ENCODE results near the gene SOX18.
"Not testable (repeated sequence)": the region's sequence is repeated elsewhere in the genome, so short reads cannot be mapped to it uniquely, and the experiment has no call there.

The SOX18 gene

DNA sequence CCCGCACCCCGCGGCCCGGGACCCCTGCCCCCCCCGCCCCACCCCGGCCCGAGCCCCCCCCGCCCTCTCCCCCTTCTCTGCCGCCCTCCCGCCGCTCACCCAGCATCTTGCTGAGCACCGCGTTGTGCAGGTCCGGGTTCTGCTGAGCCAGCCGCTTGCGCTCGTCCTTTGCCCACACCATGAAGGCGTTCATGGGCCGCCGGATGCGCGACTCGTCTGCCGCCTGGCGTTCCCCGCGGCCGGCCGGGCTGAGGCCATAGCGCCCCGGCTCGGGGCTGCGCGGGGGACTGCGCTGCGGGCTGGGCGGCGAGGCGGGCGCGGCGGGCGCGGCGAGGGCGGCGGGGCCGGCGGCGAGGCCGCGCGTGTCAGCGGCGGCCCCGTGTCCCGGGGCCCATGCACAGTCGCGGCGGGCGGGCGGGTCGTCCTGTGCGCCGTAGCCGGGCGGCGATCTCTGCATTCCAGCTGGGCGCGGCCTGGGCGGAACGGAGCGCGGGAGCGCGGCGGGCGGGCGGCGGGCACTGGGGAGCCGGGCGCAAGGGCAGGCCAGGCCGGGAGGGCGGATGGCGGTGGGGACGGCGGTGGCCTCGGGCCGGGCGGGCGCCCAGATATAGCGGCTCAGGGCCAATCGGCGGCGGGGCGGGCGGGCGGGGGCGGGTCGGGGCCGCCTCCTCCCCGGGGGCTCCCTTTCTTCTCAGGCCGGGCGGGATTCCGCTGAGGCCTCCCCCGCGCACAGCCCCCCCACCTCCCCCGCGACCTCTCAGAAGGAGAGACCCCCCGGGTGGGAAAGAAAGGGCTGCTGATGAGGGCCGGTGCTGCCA is at the start of gene SOX18:
TSS of gene SOX18 (minus strand) at position 580 of the 818 bp plus-strand sequence. CDS start at position 457, 123 bp downstream.
- DNase-seq: no peak

DNA sequence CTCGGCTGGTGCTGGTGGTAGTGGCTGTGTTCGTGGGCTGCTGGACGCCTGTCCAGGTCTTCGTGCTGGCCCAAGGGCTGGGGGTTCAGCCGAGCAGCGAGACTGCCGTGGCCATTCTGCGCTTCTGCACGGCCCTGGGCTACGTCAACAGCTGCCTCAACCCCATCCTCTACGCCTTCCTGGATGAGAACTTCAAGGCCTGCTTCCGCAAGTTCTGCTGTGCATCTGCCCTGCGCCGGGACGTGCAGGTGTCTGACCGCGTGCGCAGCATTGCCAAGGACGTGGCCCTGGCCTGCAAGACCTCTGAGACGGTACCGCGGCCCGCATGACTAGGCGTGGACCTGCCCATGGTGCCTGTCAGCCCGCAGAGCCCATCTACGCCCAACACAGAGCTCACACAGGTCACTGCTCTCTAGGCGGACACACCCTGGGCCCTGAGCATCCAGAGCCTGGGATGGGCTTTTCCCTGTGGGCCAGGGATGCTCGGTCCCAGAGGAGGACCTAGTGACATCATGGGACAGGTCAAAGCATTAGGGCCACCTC is 49.1 kb upstream of the SOX18 start:
- DNase-seq: no peak

DNA sequence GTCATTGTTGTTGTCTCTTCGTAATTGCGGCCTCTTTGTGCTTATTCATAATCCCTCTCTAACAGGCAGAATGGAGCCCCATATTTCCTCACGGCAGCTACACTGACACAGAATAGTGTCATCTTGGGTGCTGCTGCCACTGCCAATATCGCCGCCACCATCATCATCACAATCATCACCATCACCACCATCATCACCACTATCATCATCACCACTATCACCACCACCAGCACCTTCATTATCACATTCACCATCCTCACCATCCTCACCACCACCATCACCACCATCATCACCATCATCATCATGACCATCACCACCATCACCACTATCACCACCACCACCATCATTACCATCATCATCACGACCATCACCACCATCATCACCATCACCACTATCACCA is 47.1 kb upstream of the SOX18 start:
- no peak for DNase-seq

DNA sequence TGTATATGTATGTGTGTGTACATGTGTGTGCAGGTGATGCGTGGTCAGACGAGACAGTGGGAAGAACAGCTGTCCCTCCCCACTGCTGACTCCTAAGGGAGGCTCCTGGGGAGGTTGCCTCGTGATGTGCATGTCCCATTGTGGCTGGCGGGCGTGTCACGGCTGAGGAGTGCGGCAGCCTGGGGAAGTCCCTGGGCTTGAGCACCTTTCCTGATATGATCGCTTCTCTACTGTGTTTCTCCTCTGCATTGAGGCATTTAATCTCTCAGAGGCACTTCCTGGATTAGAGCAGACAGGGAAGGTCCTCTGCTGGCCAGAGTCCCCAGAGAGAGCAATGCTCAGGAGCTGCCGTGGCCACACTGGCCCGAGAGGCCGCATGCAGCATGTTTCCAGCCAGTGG is 46.5 kb upstream of the SOX18 start:
- DNase-seq: no peak

DNA sequence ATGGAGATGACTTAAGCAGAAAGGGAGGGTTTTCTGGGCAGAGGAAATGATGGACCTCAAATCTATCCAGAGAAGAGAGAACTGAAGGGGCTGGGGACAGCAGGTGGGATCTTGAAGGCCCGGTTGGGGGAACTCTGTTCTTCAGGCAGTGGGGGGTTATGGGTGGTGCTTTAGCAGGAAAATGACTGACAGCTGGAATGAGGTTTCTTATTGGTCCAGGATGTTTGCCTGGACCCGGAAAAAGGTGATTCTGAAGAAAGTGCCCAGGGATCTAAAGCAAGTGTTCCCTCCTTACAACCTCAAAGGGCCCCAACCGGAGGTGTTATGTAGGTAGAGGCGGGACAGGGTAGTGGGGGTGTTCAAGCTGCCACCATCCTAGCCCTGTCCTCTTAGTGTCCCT is 46.0 kb upstream of the SOX18 start:
- no peak for DNase-seq

DNA sequence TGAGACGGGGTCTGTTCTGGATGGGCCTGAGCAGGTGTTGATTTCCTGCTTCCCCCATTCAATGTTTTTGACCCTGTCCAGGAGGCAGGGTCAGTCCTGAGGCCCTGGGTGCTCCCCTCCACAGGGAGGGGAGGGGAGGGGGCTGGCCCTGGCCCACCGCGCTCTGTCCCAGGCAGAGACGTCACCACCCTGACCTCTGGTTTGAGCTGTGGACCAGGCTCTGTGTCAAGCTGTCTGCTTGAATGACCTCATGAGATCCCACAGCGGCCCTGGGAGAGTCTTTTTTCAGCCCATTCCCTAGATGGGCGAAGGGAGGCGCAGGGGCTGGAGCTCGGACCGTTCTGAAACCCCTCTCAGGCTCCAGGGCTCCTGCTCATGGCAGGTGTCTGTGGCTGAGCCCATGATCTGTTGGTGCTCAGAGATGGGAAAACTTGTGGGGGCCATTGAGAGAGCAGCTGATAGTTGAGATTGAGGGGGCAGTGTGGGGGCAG is 43.6 kb upstream of the SOX18 start:
- no peak for DNase-seq

DNA sequence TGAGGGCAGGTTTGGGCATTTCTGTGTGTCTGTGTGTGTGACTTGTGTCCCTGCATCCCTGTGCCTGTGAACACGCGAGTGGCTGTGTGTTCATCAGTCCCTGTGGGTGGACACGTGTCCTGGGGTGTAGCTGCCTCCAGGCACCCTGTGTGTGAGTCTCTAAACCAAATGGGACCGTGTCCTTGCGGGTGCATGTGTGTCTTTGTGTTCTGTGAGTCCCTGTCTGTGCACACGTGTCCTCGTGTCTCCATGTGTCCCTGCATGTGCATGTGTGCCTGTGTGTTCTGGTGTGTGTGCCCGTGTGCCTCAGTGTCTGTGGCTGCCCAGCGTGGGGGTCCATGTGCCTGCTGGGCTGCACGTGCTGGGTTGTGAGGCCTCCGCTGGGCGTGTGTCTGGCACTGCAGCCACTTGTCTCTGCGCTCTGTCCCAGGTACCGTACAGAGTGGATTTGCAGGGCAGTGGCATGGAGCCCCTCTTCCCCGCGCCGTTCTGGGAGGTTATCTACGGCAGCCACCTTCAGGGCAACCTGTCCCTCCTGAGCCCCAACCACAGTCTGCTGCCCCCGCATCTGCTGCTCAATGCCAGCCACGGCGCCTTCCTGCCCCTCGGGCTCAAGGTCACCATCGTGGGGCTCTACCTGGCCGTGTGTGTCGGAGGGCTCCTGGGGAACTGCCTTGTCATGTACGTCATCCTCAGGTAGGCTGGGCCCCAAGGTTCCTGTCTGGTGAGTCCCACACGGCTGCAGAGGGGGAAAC is 43.0 kb upstream of the SOX18 start:
- DNase-seq: no peak

DNA sequence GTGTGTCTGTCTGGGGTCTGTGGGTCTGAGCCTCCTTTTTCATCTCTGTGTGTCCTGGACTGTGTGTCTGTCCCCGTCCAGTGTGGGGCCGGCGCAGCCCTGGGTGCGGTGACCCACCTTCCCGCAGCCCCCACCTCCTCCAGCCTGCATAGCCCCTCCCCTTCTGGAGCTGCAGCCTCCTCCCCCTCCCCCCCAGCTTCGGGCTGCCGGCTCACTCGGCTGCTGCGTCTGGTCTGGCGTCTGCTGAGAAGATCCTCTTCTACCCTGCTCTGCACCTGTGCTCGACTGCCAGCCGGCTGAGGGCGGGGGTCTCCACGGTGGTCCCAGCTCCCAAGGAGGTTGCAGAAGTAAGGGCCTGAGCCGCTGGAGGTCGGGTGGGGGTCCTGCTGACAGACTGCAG is 42.3 kb upstream of the SOX18 start:
- no peak for DNase-seq

DNA sequence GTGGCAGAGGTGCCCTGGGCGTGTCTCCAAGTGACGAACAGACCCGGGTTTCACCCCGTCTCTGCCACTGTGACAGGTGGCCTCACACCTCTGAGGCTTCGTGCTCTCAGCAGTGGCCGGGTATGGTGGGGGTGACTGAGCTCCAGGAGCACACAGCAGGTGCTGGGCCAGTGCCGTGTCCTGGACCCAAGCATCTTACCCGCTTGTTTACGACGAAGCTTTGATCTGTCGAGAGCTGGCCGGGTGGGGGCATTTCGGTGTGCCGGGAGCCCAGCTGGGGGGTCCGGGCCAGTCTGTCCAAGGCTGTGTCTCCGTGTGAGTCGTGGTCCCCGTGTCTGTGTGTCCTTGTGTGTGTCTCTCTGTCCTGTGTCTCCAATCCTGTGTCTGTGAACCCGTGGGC is 41.9 kb upstream of the SOX18 start:
- no peak for DNase-seq

DNA sequence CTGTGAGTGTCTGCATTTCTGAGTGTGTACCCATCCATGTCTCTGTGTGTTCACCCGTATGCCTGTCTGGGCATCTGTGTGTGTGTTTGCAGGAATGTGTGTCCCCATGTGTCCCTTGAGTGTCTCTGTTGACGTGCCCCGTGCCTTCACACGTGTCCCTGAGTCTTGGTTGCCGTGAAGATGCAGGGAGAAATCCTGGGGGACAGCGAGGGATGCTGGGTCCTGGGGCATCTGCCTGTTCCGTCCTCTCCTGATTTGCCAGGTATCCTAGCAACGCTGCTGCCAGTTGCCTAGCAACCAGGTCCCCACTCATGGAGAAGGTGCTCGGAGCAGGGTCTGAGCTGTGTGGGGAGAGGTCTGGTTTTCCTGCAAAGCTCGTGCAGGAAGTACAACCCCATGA is 40.7 kb upstream of the SOX18 start:
- DNase-seq: no peak

DNA sequence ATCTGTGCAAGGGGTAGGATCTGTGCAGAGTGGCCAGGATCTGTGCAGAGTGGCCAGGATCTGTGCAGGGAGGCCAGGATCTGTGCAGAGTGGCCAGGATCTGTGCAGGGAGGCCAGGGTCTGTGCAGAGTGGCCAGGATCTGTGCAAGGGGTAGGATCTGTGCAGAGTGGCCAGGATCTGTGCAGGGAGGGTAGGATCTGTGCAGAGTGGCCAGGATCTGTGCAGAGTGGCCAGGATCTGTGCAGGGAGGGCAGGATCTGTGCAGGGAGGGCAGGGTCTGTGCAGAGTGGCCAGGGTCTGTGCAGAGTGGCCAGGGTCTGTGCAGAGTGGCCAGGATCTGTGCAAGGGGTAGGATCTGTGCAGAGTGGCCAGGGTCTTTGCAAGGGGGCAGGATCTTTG is 39.1 kb upstream of the SOX18 start:
- DNase-seq: not testable (repeated sequence)

DNA sequence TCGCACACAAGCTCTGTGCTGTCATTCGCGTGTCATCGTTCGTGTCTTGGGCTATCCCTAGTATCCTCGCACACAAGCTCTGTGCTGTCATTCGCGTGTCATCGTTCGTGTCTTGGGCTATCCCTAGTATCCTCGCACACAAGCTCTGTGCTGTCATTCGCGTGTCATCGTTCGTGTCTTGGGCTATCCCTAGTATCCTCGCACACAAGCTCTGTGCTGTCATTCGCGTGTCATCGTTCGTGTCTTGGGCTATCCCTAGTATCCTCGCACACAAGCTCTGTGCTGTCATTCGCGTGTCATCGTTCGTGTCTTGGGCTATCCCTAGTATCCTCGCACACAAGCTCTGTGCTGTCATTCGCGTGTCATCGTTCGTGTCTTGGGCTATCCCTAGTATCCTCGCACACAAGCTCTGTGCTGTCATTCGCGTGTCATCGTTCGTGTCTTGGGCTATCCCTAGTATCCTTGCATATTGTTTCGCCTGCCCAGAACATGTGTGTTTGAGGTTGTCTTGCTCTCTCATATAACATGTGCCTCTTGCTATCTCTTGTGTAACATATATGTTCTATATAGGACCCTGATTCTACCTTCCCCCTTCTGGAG is 37.9 kb upstream of the SOX18 start:
- not testable (repeated sequence) for DNase-seq

DNA sequence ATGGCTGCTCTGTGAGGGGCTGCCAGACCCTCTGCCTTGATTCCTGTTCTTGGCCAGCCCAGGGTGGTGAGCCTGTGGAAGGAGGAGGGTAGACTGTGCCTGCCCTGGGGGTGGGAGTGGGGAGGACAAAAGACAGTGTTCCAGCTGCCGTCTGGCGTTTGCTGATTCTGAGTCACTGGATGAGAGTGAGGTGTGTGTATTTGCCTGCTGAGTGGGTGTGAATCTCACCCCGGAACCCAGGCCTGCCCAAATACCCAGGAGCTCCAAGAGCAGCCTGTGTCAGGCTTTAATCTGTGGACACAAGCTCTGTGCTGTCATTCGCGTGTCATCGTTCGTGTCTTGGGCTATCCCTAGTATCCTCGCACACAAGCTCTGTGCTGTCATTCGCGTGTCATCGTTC is 37.4 kb upstream of the SOX18 start:
- DNase-seq: no peak

DNA sequence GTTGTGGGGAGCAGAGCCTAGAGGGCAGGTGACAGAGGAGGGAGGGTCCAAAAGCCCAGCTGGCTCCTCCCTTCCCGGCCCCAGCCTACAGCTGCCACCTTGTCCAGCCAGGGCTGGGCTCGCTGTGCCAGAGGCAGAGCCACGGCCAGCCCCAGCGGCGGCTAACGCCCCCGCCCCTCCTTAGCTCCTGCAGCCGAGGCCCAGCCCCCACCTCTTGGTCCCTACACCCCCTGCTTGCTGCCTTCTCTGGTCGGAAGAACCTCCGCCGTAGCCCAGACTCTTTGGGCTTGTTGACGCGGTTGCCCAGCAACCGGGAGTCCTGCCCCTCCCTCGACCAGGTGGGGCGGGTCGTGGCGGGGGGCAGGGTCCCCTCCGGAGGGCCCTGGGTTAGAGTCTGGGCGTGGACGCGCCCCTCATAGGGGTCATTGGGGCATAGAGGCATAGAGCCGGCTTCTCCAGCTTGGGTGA is 35.3 kb upstream of the SOX18 start:
- no peak for DNase-seq

DNA sequence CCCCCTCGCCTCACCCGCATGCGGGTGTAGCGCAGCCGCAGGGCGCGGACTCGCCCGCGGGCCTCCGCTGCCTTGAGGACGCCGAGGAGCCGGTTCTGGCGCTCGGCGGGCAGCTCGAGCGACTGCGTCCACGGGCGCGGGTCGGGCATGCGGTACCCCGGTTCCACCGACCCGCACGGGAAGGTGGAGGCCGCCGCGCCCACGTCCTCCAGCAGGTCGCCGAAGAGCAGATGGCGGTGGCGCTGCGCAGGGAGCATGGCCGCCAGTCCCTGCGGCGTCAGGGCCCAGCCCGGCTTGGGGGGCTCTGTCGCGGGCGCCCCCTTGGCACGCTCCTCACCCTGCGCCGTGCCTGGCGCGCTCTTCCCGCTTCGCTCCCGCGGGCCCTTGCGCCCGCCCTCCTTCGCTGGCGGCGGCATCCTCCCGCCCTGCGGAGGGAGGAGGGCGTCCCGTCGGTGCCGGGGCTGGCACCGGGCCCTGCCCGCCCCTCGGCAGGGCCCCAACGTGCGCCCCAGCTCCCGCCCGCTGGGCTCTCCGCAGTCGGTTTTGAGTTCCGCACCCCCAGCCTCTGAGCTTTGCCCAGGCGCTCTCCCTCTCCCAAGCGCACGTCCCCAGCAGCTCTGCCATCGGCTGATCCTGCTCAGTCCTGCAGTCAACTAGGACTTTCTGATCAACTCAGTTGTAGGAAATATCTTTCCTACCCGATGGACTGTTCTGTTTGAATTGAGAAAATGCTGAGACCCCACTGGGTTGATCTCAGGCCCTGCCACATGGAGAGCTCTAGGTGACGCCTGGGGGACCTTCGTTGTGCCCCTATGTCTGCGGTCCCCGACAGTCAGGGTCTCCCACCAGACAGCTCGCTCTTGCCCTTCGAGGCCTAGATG is 34.6 kb upstream of the SOX18 start, which contains the start of gene LKAAEAR1:
TSS of gene LKAAEAR1 (minus strand) at position 595 of the 881 bp plus-strand sequence. CDS start at position 416, 179 bp downstream.
- DNase-seq: no peak

DNA sequence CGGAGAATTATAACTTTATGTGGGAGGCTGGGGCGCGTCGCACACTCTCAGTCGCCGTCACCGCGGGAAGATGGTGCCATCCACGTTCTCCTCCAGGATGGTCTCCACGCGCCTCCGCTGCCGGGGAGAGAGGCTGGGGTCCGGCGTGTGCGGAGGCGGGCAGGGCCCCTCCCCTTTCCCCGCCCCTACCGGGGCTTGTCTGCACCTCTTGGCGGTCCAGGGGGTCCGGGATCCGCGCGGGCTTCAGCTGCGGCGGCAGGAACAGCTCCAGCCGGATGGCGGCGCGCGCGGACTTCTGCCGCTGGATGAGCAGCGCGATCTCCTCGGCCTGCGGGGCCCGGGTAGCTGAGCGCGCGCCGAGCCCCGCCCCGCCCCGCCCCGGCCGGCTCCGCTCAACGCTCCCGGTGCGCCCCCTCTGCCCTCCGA is 34.0 kb upstream of the SOX18 start:
- DNase-seq: no peak

DNA sequence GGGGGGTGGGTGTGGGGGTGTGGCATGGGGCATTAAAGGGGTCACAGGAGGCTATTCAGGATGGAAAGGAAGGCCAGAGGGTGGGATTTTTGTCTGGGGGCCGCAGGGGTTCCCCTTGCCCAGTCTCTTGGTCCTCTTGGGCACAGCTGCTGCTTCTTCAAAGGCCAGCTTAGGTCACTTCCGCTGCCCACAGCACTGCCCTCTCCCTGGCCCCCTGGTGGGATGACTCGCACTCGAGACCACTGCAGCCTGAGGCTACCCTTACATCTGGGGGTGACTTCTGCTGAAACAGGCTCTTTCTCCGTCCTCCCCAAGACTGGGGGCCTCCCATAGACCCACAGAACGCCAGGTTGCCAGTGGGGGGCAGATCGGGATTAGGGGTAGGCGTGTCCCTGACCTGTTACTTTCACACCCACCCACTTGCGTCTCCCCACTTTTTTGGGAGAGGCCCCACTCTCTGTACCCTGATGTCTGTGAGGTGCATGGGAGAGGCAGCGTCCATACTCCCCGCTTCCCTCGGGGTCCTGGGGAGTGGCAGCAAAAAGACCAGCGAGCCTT is 33.5 kb upstream of the SOX18 start:
- DNase-seq: no peak

DNA sequence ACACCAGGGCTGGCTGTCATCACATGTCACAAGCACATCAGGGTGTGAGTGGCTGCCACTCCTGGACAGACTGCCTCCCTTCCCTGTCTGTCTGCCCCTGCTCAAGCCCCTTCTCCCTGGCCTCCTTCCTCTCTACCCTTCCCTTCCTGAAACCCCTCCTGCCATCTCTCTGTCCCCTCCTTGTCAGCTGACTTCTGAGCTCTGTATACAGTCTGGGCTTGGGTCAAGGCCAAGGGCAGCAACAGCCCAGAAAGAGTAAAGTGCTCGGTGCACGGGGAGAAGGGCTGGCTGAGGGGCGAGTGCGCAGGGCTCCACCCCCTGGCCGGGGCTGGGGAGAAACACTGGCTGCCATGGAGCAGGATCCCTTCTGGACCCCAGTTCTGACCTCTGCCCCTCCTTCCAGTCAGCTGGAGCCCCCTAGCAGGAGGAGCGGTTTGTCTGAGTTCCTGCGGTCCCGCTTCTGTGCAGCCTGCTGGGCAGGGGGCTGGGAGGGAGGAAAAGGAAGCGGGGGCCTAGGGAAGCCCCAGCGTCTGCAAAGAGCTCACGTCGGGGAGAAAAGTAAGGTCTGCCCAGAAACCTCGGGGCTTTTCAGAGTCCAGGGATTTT is 32.8 kb upstream of the SOX18 start:
- DNase-seq: no peak

DNA sequence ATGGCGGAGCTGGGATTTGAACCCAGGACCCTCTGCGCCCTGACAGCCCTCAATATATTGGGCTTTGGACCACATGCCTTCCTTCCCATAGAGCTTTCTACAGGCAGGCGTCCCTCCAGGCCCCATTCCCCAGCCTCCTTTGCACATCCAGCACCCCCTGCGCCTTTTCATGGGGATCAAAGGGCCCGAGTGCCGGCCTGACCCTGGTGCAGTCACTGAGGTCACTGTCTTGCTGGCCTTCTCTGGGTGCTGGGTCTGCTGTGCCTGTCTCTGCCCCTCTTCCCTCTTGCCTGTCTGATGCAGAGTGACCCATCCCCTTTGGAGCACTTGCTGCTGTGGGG is 32.2 kb upstream of the SOX18 start:
- DNase-seq: no peak

DNA sequence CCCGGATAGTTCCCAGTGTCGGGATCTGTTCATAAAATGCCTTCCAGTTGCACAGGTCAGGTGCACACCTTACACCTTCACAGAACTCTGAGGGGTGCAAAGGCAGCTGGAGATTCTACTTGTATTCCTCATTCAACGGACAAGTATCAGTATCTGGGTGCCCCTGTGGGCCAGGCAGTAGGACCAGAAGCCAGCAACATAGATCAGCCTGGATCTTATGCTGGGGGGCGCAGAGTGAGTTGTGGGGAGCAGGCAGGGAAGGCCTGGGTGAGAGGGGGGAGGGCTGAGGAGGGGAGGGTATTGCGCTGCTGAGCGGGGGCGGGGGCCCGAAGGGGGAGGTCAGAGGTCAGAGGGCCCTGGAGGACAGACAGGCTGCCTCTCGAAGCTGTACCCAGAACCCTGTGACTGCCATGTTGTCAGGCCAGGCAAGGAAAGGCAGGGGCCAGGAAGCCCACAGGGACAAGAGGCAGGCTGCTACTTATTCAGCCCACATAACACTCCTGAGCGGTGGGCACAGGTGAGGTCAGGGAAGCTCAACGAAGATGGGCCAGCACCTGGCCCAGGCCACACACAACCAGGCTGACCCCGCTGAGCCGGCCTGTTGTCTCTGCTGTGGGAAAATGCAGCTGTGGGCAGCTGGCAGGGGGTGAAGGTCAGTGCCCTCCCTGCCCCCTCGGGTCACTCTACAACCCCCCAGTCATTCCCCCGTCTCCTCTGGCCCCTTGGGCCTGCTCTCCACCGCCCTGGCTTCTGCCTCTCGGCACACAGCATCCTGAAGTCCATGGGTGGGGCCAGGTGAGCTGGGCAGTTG is 31.6 kb upstream of the SOX18 start:
- no peak for DNase-seq

Data from cortex of kidney (tissue), 1 donor.